K562 (cell line): ENCODE results near the gene PYDC1. TPM values are rescaled to one million over a fixed set of nuclear protein-coding genes. Genes with fewer than 3 reads are reported as not detected.
A peak's percentile ranks its signal among the peaks of the same experiment; 100 is the strongest.

Experiments used
- ATF1 ChIP-seq, 2 experiments: fragments of 450-650 bp in 1 of 2; IDR thresholded peaks; 2 replicates each; pipeline ENCODE4 v1.6.1; 2016; ENCODE audit warnings: missing compliant biosample characterization in 1 of 2, missing genetic modification characterization in 1 of 2
- BDP1 ChIP-seq: IDR thresholded peaks from 3 replicates; pipeline ENCODE4 v1.6.1; 2011; ENCODE audit not compliant: insufficient read length, insufficient read depth
- CXXC5 ChIP-seq: fragments of 250-450 bp; sonication (Bioruptor Pico); IDR thresholded peaks from 2 replicates; pipeline ENCODE4 v1.8.0; 2022; ENCODE audit warnings: inconsistent platforms, mild to moderate bottlenecking, moderate library complexity
- ELF4 ChIP-seq: fragments of 450-650 bp; formaldehyde crosslinking; IDR thresholded peaks from 2 replicates; pipeline ENCODE4 v1.4.0; 2022; ENCODE audit warnings: missing genetic modification characterization
- FOXA1 ChIP-seq: fragments of 450-650 bp; IDR thresholded peaks from 2 replicates; pipeline ENCODE4 v1.6.1; 2016; ENCODE audit warnings: mild to moderate bottlenecking, borderline replicate concordance
- NFE2L1 ChIP-seq: fragments of 450-650 bp; IDR thresholded peaks from 2 replicates; pipeline ENCODE4 v1.6.1; 2016; ENCODE audit warnings: missing genetic modification characterization, low read depth, mild to moderate bottlenecking, missing compliant biosample characterization, moderate library complexity, borderline replicate concordance
- NR1H2 ChIP-seq: sonication (generic); formaldehyde crosslinking; IDR thresholded peaks from 2 replicates; pipeline ENCODE4 v1.4.0; 2020; ENCODE audit warnings: mild to moderate bottlenecking, missing genetic modification reagents
- NR2C1 ChIP-seq, 2 experiments: fragments of 450-650 bp; IDR thresholded peaks; 2 replicates each; pipeline ENCODE4 v1.6.1; 2017; ENCODE audit warnings: mild to moderate bottlenecking in 2 of 2, antibody characterized with exemption in 1 of 2, inconsistent platforms in 1 of 2, missing compliant biosample characterization in 1 of 2, missing genetic modification characterization in 1 of 2
- SRSF3 ChIP-seq: fragments of 200-400 bp; formaldehyde crosslinking; IDR thresholded peaks from 2 replicates; pipeline ENCODE4 v1.6.1; 2016; ENCODE audit warnings: mild to moderate bottlenecking, low read length, moderate library complexity; ENCODE audit not compliant: insufficient read depth
- TAF15 ChIP-seq: fragments of 200-400 bp; formaldehyde crosslinking; IDR thresholded peaks from 2 replicates; pipeline ENCODE4 v1.6.1; 2017; ENCODE audit warnings: mild to moderate bottlenecking, low read depth, low read length, moderate library complexity
- YY1 ChIP-seq, 3 experiments: IDR thresholded peaks; 2 replicates each; pipeline ENCODE4 v1.6.1; 2011; ENCODE audit warnings: low read length in 2 of 3, mild to moderate bottlenecking in 2 of 3, moderate library complexity in 2 of 3, borderline replicate concordance in 1 of 3, control low read depth in 1 of 3, low read depth in 1 of 3; ENCODE audit not compliant: insufficient read depth in 3 of 3, insufficient replicate concordance in 2 of 3, control insufficient read depth in 1 of 3, insufficient read length in 1 of 3; ENCODE audit errors: extremely low read depth in 1 of 3
- ZBTB11 ChIP-seq, 3 experiments: fragments of 200-800 bp in 1 of 3; fragments of 250-450 bp in 1 of 3; fragments of 450-650 bp in 1 of 3; sonication (Bioruptor Pico) in 1 of 3; sonication (Bioruptor generic) in 1 of 3; formaldehyde crosslinking in 1 of 3; IDR thresholded peaks; 2 replicates each; pipeline versions ENCODE4 v1.6.1 to v1.8.0; 2016 to 2022; ENCODE audit warnings: mild to moderate bottlenecking in 2 of 3, missing genetic modification characterization in 2 of 3, missing compliant biosample characterization in 1 of 3, moderate library complexity in 1 of 3
- ZBTB26 ChIP-seq: fragments of 450-650 bp; formaldehyde crosslinking; IDR thresholded peaks from 2 replicates; pipeline ENCODE4 v1.4.0; 2022; ENCODE audit warnings: missing genetic modification characterization
- ZMIZ1 ChIP-seq, 2 experiments: fragments of 150-350 bp in 1 of 2; IDR thresholded peaks; 2 replicates each; pipeline ENCODE4 v1.6.1; 2012 to 2016; ENCODE audit warnings: low read depth in 2 of 2, low read length in 2 of 2, mild to moderate bottlenecking in 1 of 2, moderate library complexity in 1 of 2
- ZNF23 ChIP-seq: fragments of 250-450 bp; sonication (Bioruptor Pico); IDR thresholded peaks from 2 replicates; pipeline ENCODE4 v1.4.0; 2020; ENCODE audit warnings: mild to moderate bottlenecking
- ZNF384 ChIP-seq: IDR thresholded peaks from 2 replicates; pipeline ENCODE4 v1.6.1; 2012; ENCODE audit warnings: low read depth, low read length, improper control_type of control experiment
- polyA plus RNA-seq, 8 experiments: library from polyadenylated mRNA; depleted of rRNA in 4 of 8; stranded (reverse) in 5 of 8; unstranded in 3 of 8; fragments of >200 nt; fragmentation: Nextera tagmentation in 2 of 8; fragmentation: Illumina TruSeq in 1 of 8; extraction: Ambion mirVana in 2 of 8; extraction: Trizol in 1 of 8; gene quantifications; 2 replicates each; pipeline versions ENCODE4 v1.2.1 to v1.2.3, GENCODE V29; 2011 to 2014; ENCODE audit warnings: inconsistent platforms in 1 of 8, missing spikeins in 1 of 8
- total RNA-seq, 7 experiments: library from RNA; depleted of rRNA in 6 of 7; stranded (reverse); fragments of >200 nt in 6 of 7; fragmentation: Illumina TruSeq in 2 of 7; extraction: Trizol in 2 of 7; gene quantifications; 2 replicates each; pipeline versions ENCODE4 v1.2.1 to v1.2.3, GENCODE V29; 2011 to 2021; ENCODE audit warnings: low replicate concordance in 1 of 7

PYDC1 gene
- total and polyA plus RNA-seq, 9 of the 15 experiments (the other 6 are each of a cell fraction or from before 2014, with no cell fraction given) = not detected

DNA sequence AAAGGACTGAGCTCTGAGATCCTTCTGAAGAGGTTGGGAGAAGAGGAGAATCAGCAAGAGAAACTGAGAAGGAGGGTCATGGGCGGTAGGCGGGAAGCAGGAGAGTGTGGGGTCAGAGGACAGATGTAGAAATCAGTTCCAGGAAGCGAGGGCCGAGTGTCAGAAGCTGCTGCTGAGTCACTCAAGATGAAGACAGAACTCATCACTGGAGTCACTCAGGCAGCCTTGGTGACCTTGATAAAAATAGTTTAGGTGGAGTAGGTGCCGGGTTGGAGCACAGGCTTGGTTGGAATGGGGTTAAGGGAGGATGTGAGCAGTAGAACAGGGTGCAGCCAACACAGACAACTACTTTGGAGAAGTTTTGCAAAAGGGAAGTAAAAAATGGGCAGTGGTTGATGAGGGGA is 36.7 kb upstream of the PYDC1 start (continued):
- TF ChIP-seq ZMIZ1 (IDR thresholded peaks at IDR 0.05; ENCODE audit: low read depth in 2 of 2, low read length in 2 of 2) (no peak), NR2C1 (IDR thresholded peaks at IDR 0.05) (peak; percentile 94), NR2C1 (tag; IDR thresholded peaks at IDR 0.05) (peak; percentile 96), ZBTB26 (CRISPR knock-in tag) (no peak), ELF4 (CRISPR knock-in tag) (0 out of 2 replicates have a peak, but pooled peaks have one; percentile 45), TAF15 (no peak), YY1 (IDR thresholded peaks at IDR 0.05; ENCODE audit: borderline replicate concordance in 1 of 3, control insufficient read depth in 1 of 3, extremely low read depth in 1 of 3, insufficient read depth in 3 of 3, insufficient read length in 1 of 3, insufficient replicate concordance in 2 of 3, low read depth in 1 of 3, low read length in 2 of 3) (no peak), NFE2L1 (tag) (peak; percentile 65), SRSF3 (no peak), ATF1 (CRISPR knock-in tag; IDR thresholded peaks at IDR 0.05) (no peak), ATF1 (tag; IDR thresholded peaks at IDR 0.05) (peak; percentile 68), NR1H2 (CRISPR knock-in tag) (no peak), ZBTB11 (CRISPR knock-in tag; IDR thresholded peaks at IDR 0.05) (no peak), CXXC5 (CRISPR knock-in tag) (peak; percentile 69), FOXA1 (no peak), ZNF384 (no peak), BDP1 (no peak), ZNF23 (CRISPR knock-in tag) (no peak)
